ENCODE data around the gene SLC17A5. TPM values are rescaled to one million over a fixed set of nuclear protein-coding genes. Genes with fewer than 3 reads are reported as not detected.
A peak's percentile ranks its signal among the peaks of the same experiment; 100 is the strongest.

The SLC17A5 gene
- total RNA-seq, 2 experiments from 2014 or later: 5.3 to 6.2 TPM

- Mint-ChIP-seq H3K4me3 (no peak overlapping the region), H3K27me3 (no peaks in the 10 kb centered on the region), H3K4me1 (ENCODE audit: low read depth) (peaks cover 22% of the 10 kb centered on the region), H3K9me3 (no peaks in the 10 kb centered on the region), H3K27ac (peak overlapping the region; percentile 85), H3K36me3 (ENCODE audit: low read depth) (no peaks in the 10 kb centered on the region)
- no peak for DNase-seq
- no peaks in the 10 kb centered on the region for H3K27me3 ChIP-seq (ENCODE audit: control insufficient read depth in 1 of 2, insufficient read depth in 2 of 2, low read length in 2 of 2)
- TF ChIP-seq CTCF (IDR thresholded peaks at IDR 0.05): no peak
- ChIA-PET POLR2A (interaction anchor here (1.5 to 3.0 kb wide), 3 partner anchors 57 to 120 kb away, joined by 4 to 30 read pairs (median 10); partner anchors contain the start of genes EEF1A1 and MTO1), CTCF (interaction anchor here (1.3 to 2.6 kb wide), 3 partner anchors 32 to 66 kb away, joined by 3 to 7 read pairs (median 4); no protein-coding TSS in a partner anchor)
- ATAC-seq (ENCODE audit: poor library complexity): no peak
- no peaks in the 10 kb centered on the region for H3K9me3 ChIP-seq (ENCODE audit: control insufficient read depth in 1 of 2, insufficient read depth in 1 of 2, low read length in 2 of 2)
- no peaks in the 10 kb centered on the region for H3K36me3 ChIP-seq (ENCODE audit: insufficient read depth, low read length)
- peak overlapping the region in 1 of 2 donors; percentile 82 for H3K27ac ChIP-seq (ENCODE audit: low read depth in 1 of 2, low read length in 2 of 2)
- peaks cover 34% of the 10 kb centered on the region for H3K4me1 ChIP-seq (ENCODE audit: insufficient read depth, low read length)
- H3K4me3 ChIP-seq (ENCODE audit: low read length): no peak overlapping the region
- intact Hi-C loops (cut with DNase I, micrococcal nuclease): no loop called here
These were observed 72.5 kb downstream of the SLC17A5 start for GRCh38 chr6:73581293-73581692.

GRCh38 chr6:73580247-73581149 lies 73.3 kb downstream of the SLC17A5 start:
- Mint-ChIP-seq H3K4me1 (ENCODE audit: low read depth) (peaks cover 15% of the 10 kb centered on the region), H3K36me3 (ENCODE audit: low read depth) (no peaks in the 10 kb centered on the region), H3K27me3 (no peaks in the 10 kb centered on the region), H3K4me3 (peak overlapping the region; percentile 54), H3K27ac (peak overlapping the region; percentile 85), H3K9me3 (peaks cover 2% of the 10 kb centered on the region)
- TF ChIP-seq CTCF (IDR thresholded peaks at IDR 0.05): no peak
- ChIA-PET CTCF (interaction anchor here (0.9 to 2.6 kb wide), 9 partner anchors 9 to 119 kb away, joined by 3 to 7 read pairs (median 4); partner anchors contain the start of gene MTO1), POLR2A (interaction anchor here (0.6 to 3.0 kb wide), 9 partner anchors 9 to 181 kb away, joined by 3 to 30 read pairs (median 4); partner anchors contain the start of genes EEF1A1, MTO1 and SLC17A5)
- no peaks in the 10 kb centered on the region for H3K36me3 ChIP-seq (ENCODE audit: insufficient read depth, low read length)
- ATAC-seq (ENCODE audit: poor library complexity) (peak; percentile 76), DNase-seq (peak; percentile 18 to 84 (median 60))
- peak overlapping the region; percentile 30 for H3K4me3 ChIP-seq (ENCODE audit: low read length)
- H3K27ac ChIP-seq (ENCODE audit: low read depth in 1 of 2, low read length in 2 of 2): peak overlapping the region; percentile 48 to 82
- peaks cover 29% of the 10 kb centered on the region for H3K4me1 ChIP-seq (ENCODE audit: insufficient read depth, low read length)
- H3K9me3 ChIP-seq (ENCODE audit: control insufficient read depth in 1 of 2, insufficient read depth in 1 of 2, low read length in 2 of 2): no peaks in the 10 kb centered on the region
- no peaks in the 10 kb centered on the region for H3K27me3 ChIP-seq (ENCODE audit: control insufficient read depth in 1 of 2, insufficient read depth in 2 of 2, low read length in 2 of 2)
- intact Hi-C loops (cut with DNase I, micrococcal nuclease): no loop called here

- H3K9me3 Mint-ChIP-seq: peaks cover 2% of the 10 kb centered on the region
- ChIA-PET CTCF (interaction anchor here (0.9 to 2.6 kb wide), 9 partner anchors 9 to 118 kb away, joined by 3 to 7 read pairs (median 4); partner anchors contain the start of gene MTO1), POLR2A (interaction anchor here (0.6 to 3.0 kb wide), 9 partner anchors 9 to 180 kb away, joined by 3 to 30 read pairs (median 4); partner anchors contain the start of genes EEF1A1, MTO1 and SLC17A5)
- H3K4me3 Mint-ChIP-seq: no peak overlapping the region
- Histone ChIP-seq H3K4me1 (ENCODE audit: insufficient read depth, low read length) (peaks cover 23% of the 10 kb centered on the region), H3K36me3 (ENCODE audit: insufficient read depth, low read length) (no peaks in the 10 kb centered on the region), H3K27me3 (ENCODE audit: control insufficient read depth in 1 of 2, insufficient read depth in 2 of 2, low read length in 2 of 2) (no peaks in the 10 kb centered on the region), H3K27ac (ENCODE audit: low read depth in 1 of 2, low read length in 2 of 2) (peak overlapping the region; percentile 48 to 82), H3K4me3 (ENCODE audit: low read length) (no peak overlapping the region), H3K9me3 (ENCODE audit: control insufficient read depth in 1 of 2, insufficient read depth in 1 of 2, low read length in 2 of 2) (no peaks in the 10 kb centered on the region)
- DNase-seq (peak in 2 of 14 experiments; percentile 16 to 21), ATAC-seq (ENCODE audit: poor library complexity) (no peak)
- H3K27me3 Mint-ChIP-seq: no peaks in the 10 kb centered on the region
- no peak for TF ChIP-seq CTCF (IDR thresholded peaks at IDR 0.05)
- no peaks in the 10 kb centered on the region for H3K36me3 Mint-ChIP-seq (ENCODE audit: low read depth)
- peak overlapping the region; percentile 85 for H3K27ac Mint-ChIP-seq
- H3K4me1 Mint-ChIP-seq (ENCODE audit: low read depth): peaks cover 9% of the 10 kb centered on the region
- intact Hi-C loops (cut with DNase I, micrococcal nuclease): no loop called here
These were observed 73.9 kb downstream of the SLC17A5 start for GRCh38 chr6:73579851-73580246.

All from CD4-positive, alpha-beta T cell (primary cell).